T1000 (cell line): ENCODE results near the gene PPM1F.

Experiments
- DNase-seq: peaks from one replicate; lab custom pipeline; 2025; ENCODE audit warnings: mixed read lengths; lab: John Stamatoyannopoulos, UW

PPM1F gene

GRCh38 chr22:21960200-21961126 lies 7.8 kb upstream of the PPM1F start:
- no peak for DNase-seq

- no peak for DNase-seq
Measured at GRCh38 chr22:21959274-21960074, 6.8 kb upstream of the PPM1F start.

- no peak for DNase-seq
Measured at GRCh38 chr22:21958360-21959273, 6.0 kb upstream of the PPM1F start.

- no peak for DNase-seq
Measured at GRCh38 chr22:21951931-21952465, 650 bp downstream of the PPM1F start.

GRCh38 chr22:21951062-21951461 lies 1.6 kb downstream of the PPM1F start:
- DNase-seq = no peak

- no peak for DNase-seq
Measured at GRCh38 chr22:21949948-21950347, 2.7 kb downstream of the PPM1F start.

- DNase-seq = no peak
Measured at GRCh38 chr22:21949569-21949918, 3.1 kb downstream of the PPM1F start.

- DNase-seq = no peak
Measured at GRCh38 chr22:21948824-21949568, 3.7 kb downstream of the PPM1F start.

- no peak for DNase-seq
Measured at GRCh38 chr22:21948390-21948789, 4.3 kb downstream of the PPM1F start.

GRCh38 chr22:21947040-21948014 lies 5.3 kb downstream of the PPM1F start:
- DNase-seq = no peak

GRCh38 chr22:21946262-21946925 lies 6.3 kb downstream of the PPM1F start:
- no peak for DNase-seq

GRCh38 chr22:21945453-21946261 lies 7.0 kb downstream of the PPM1F start:
- DNase-seq = no peak

- no peak for DNase-seq
Measured at GRCh38 chr22:21944871-21945270, 7.8 kb downstream of the PPM1F start.

- no peak for DNase-seq
Measured at GRCh38 chr22:21943571-21944448, 8.8 kb downstream of the PPM1F start.

- peak; percentile 71 for DNase-seq
Measured at GRCh38 chr22:21942407-21943343, 10.0 kb downstream of the PPM1F start.

- DNase-seq = no peak
Measured at GRCh38 chr22:21941921-21942320, 10.7 kb downstream of the PPM1F start.
